Common myeloid progenitor, CD34-positive (primary cell): ENCODE results near the gene CELSR1.

ENCODE experiments used
- CTCF ChIA-PET: fragments of 350-600 bp; sonication (Branson Sonifier 250); formaldehyde crosslinking; loops from one replicate; lab custom pipeline; 2021; ENCODE audit warnings: antibody characterized with exemption; lab: Charles Lee
- POLR2A ChIA-PET: fragments of 350-600 bp; sonication (Branson Sonifier 250); formaldehyde crosslinking; loops from one replicate; lab custom pipeline; 2021; ENCODE audit warnings: antibody characterized with exemption; lab: Charles Lee
- DNase-seq, 3 donors: peaks; one replicate each; pipeline versions ENCODE4 v3.0.0 to v3.0.0-alpha.2; 2013
- H3K27ac ChIP-seq, 2 experiments: 1 replicate in 1 of 2; 2 replicates in 1 of 2; pipeline ENCODE4 v1.7.0; 2013; ENCODE audit warnings: inconsistent platforms in 2 of 2, low read length in 2 of 2, mild to moderate bottlenecking in 2 of 2, low read depth in 1 of 2, moderate library complexity in 1 of 2; ENCODE audit not compliant: severe bottlenecking in 2 of 2, insufficient read depth in 1 of 2, poor library complexity in 1 of 2
- H3K27me3 ChIP-seq, 5 experiments: replicated peaks in 2 of 5; 1 replicate in 3 of 5; 2 replicates in 2 of 5; pipeline versions ENCODE4 v1.6.1 to v1.7.0; 2013; ENCODE audit warnings: low read length in 4 of 5, mild to moderate bottlenecking in 2 of 5, moderate library complexity in 2 of 5, inconsistent platforms in 1 of 5; ENCODE audit not compliant: insufficient read depth in 5 of 5, control insufficient read depth in 4 of 5
- H3K36me3 ChIP-seq, 4 experiments: 1 replicate in 2 of 4; 2 replicates in 2 of 4; pipeline versions ENCODE4 v1.6.1 to v1.7.0; 2013; ENCODE audit warnings: low read length in 3 of 4, control low read depth in 1 of 4, mild to moderate bottlenecking in 1 of 4; ENCODE audit not compliant: control insufficient read depth in 4 of 4, insufficient read depth in 4 of 4
- H3K4me1 ChIP-seq, 4 experiments: 1 replicate in 3 of 4; 2 replicates in 1 of 4; pipeline versions ENCODE4 v1.6.1 to v1.7.1; 2013; ENCODE audit warnings: low read length in 3 of 4, mild to moderate bottlenecking in 3 of 4, control low read depth in 1 of 4, inconsistent platforms in 1 of 4, moderate library complexity in 1 of 4; ENCODE audit not compliant: control insufficient read depth in 4 of 4, insufficient read depth in 4 of 4; ENCODE audit errors: control extremely low read depth in 1 of 4
- H3K4me3 ChIP-seq, 7 experiments: 1 replicate in 4 of 7; 2 replicates in 3 of 7; pipeline versions ENCODE4 v1.5.1 to v1.7.0; 2013; ENCODE audit warnings: mild to moderate bottlenecking in 7 of 7, low read length in 6 of 7, moderate library complexity in 6 of 7, inconsistent platforms in 2 of 7, low read depth in 2 of 7, control low read depth in 1 of 7; ENCODE audit not compliant: insufficient read depth in 4 of 7, control insufficient read depth in 1 of 7; ENCODE audit errors: extremely low read depth in 1 of 7
- H3K9me3 ChIP-seq, 5 experiments: 1 replicate in 4 of 5; 2 replicates in 1 of 5; pipeline versions ENCODE4 v1.6.1 to v1.7.1; 2013; ENCODE audit warnings: low read length in 4 of 5, mild to moderate bottlenecking in 2 of 5, inconsistent platforms in 1 of 5, low read depth in 1 of 5, moderate library complexity in 1 of 5; ENCODE audit not compliant: control insufficient read depth in 4 of 5, insufficient read depth in 2 of 5; ENCODE audit errors: control extremely low read depth in 1 of 5
- WGBS: methylation state at CpG from one replicate; pipeline ENCODE4 v1.1.5; 2013; ENCODE audit not compliant: insufficient coverage; 5-methylcytosine and 5-hydroxymethylcytosine counted together

CELSR1 gene

DNA sequence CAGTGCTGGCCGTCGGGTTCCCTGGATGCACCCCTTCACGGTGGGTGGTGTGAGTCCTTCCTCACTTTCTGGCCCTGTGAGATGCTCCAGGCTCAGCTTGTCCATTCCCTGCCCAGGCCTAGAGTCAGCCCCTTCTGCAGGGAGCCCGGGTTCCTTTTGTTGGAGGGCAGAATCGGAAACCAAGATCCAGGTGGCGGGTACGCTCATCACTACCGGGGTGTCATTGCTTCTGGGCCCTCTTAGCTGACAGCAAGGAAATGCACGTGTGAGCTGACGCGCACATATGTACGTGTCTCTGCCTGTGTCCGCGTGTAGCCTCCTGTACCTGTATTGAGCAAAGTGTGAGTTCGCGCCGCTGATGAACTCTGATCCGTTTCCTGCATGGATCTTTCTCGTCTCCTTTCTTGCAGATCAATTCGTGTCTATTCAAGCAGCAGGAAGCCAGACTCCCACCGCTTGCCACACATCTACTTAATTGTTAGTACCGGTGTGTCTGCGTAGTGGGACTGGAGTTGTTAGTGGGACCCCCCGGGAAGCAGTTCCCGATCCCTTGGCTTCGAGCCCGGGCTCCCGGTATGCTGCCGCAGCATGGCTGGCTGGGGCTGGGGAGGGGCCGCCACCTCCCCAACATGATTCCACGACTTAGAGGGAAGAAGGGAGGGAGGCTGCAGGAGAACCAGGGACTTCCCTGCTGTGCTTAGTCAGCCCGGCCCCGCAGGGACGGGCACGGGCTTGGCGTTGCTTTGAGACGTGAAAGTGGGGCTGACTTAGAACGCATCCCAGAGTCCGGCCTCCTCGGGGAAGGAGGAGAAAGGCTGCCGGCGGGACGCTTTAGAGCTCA lies 46.9 kb upstream of the CELSR1 start:
- ChIA-PET CTCF (interaction anchor here (1.2 to 1.6 kb wide), 2 partner anchors 20 to 26 kb away, joined by 3 read pairs; no protein-coding TSS in a partner anchor), POLR2A (no interaction called here)
- no peak overlapping the region for H3K27ac ChIP-seq

GRCh38 chr22:46583571-46583970 lies 46.2 kb upstream of the CELSR1 start:
- no peaks in the 10 kb centered on the region for H3K27me3 ChIP-seq
- H3K36me3 ChIP-seq: peaks cover 0 to 16% (median 2%) of the 10 kb centered on the region in 4 experiments
- H3K4me3 ChIP-seq: no peak overlapping the region
- DNase-seq: no peak
- CTCF ChIA-PET: no interaction called here
- no peak overlapping the region for H3K27ac ChIP-seq
- H3K9me3 ChIP-seq: no peaks in the 10 kb centered on the region
- peaks cover 0 to 63% (median 54%) of the 10 kb centered on the region in 4 experiments for H3K4me1 ChIP-seq
- POLR2A ChIA-PET: interaction anchor here (0.6 kb wide), 1 partner anchor 8 kb away, joined by 3 read pairs; no protein-coding TSS in a partner anchor
- 95% methylated on average over 11 of the region's 11 CpGs for WGBS

More for the DNA sequence above, 46.9 kb upstream of the CELSR1 start:
- Histone ChIP-seq H3K27me3 (no peaks in the 10 kb centered on the region), H3K36me3 (peaks cover 0 to 16% (median 2%) of the 10 kb centered on the region in 4 experiments), H3K4me1 (peaks cover 0 to 63% (median 48%) of the 10 kb centered on the region in 4 experiments), H3K4me3 (no peak overlapping the region), H3K9me3 (no peaks in the 10 kb centered on the region)
- WGBS: 96% methylated on average over 43 of the region's 43 CpGs
- no peak for DNase-seq

DNA sequence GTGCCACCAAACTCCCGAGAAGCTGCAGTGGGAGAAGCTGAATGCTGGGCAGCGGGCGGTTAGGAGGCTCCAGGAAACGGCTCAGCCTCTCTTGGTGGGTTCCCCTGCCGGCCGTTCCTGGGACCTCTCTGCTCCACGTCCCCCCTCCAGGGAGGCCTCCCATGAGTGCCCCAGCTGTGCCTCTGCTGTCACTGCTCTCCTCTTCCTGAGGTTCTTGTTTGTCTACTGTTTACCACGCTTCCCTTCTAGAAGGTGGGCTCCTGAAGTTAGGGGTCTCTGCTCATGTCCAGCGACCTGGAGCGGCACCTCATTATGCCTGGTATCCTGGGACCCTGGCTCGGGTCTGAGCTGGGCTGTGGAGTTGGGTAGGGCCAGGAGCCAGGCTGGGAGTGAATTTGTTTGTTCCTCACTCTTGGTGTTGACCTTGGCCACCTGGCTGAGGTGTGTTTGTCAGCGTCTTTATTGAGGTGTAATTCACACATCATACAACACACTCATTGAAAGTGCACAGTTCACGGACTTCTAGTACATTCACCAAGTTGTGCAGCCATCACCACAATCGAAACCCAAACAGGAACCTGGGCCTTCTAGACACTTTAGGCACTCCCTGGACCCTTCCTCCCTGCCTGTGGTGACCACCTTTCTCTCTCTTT lies 45.0 kb upstream of the CELSR1 start:
- no peak overlapping the region for H3K27ac ChIP-seq
- H3K4me1 ChIP-seq: peaks cover 2 to 63% (median 55%) of the 10 kb centered on the region in 4 experiments
- H3K9me3 ChIP-seq: no peaks in the 10 kb centered on the region
- H3K4me3 ChIP-seq: peak overlapping the region in 1 of 7 experiments; percentile 19
- no peaks in the 10 kb centered on the region for H3K27me3 ChIP-seq
- peaks cover 0 to 16% (median 2%) of the 10 kb centered on the region in 4 experiments for H3K36me3 ChIP-seq
- no peak for DNase-seq
- CTCF ChIA-PET: interaction anchor here (1.0 to 1.5 kb wide), 3 partner anchors 10 to 18 kb away, joined by 3 to 6 read pairs (median 3); no protein-coding TSS in a partner anchor
- WGBS: 82% methylated on average over 8 of the region's 14 CpGs
- POLR2A ChIA-PET: interaction anchor here (1.0 kb wide), 1 partner anchor 67 kb away, joined by 3 read pairs; no protein-coding TSS in a partner anchor

DNA sequence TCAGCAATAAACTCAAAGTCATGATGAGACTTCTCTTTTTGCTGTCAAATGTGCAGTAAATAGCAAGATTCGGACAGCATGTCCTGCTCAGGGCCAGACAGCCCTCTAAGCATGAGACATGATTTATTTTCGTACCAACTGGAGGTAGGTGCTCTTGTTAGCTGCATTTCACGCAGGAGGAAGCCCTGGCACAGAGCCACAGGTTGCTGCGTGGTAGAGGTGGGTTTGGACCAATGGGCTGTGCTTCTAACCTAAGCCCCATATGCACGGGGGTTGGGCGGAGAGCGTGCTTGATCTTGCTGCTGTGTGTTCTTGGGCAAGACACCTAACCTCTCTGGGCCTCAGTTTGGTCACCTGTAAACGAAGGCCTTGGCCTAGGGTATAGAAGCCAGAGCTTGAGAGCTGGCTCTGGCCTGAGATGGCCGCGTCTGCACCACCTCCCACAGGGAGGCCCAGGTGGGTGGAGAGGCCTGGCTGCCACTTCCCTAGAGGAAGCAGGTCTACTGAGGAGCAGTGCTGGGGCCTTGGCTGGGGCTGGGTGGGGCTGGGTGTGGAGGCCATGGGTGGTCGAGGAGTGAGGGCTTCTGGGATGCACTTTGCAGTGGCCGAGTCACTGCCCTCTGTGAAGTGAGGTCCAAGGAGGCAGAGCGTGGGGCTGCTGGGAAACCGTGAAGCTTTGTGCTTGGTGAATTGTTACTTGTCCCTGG lies 44.3 kb upstream of the CELSR1 start:
- ChIA-PET POLR2A (interaction anchor here (1.0 kb wide), 1 partner anchor 68 kb away, joined by 3 read pairs; no protein-coding TSS in a partner anchor), CTCF (interaction anchor here (1.0 to 1.8 kb wide), 4 partner anchors 9 to 18 kb away, joined by 3 to 6 read pairs (median 4); no protein-coding TSS in a partner anchor)

GRCh38 chr22:46580940-46581537 lies 43.6 kb upstream of the CELSR1 start:
- Histone ChIP-seq H3K4me3 (no peak overlapping the region), H3K4me1 (peaks cover 2 to 58% (median 51%) of the 10 kb centered on the region in 4 experiments), H3K27ac (no peak overlapping the region), H3K36me3 (peaks cover 0 to 9% (median 2%) of the 10 kb centered on the region in 4 experiments), H3K9me3 (no peaks in the 10 kb centered on the region), H3K27me3 (no peaks in the 10 kb centered on the region)
- ChIA-PET POLR2A (no interaction called here), CTCF (interaction anchor here (1.0 to 1.8 kb wide), 2 partner anchors 9 to 16 kb away, joined by 3 to 6 read pairs; no protein-coding TSS in a partner anchor)
- DNase-seq: no peak
- 63% methylated on average over 4 of the region's 13 CpGs for WGBS

More for the DNA sequence above, 44.3 kb upstream of the CELSR1 start:
- Histone ChIP-seq H3K27ac (no peak overlapping the region), H3K27me3 (no peaks in the 10 kb centered on the region), H3K4me1 (peaks cover 2 to 56% (median 48%) of the 10 kb centered on the region in 4 experiments), H3K9me3 (no peaks in the 10 kb centered on the region), H3K36me3 (peaks cover 0 to 11% (median 2%) of the 10 kb centered on the region in 4 experiments), H3K4me3 (peak overlapping the region in 1 of 7 experiments; percentile 19)
- peak in 2 of 3 donors; percentile 71 to 80 for DNase-seq
- 48% methylated on average over 8 of the region's 14 CpGs for WGBS

DNA sequence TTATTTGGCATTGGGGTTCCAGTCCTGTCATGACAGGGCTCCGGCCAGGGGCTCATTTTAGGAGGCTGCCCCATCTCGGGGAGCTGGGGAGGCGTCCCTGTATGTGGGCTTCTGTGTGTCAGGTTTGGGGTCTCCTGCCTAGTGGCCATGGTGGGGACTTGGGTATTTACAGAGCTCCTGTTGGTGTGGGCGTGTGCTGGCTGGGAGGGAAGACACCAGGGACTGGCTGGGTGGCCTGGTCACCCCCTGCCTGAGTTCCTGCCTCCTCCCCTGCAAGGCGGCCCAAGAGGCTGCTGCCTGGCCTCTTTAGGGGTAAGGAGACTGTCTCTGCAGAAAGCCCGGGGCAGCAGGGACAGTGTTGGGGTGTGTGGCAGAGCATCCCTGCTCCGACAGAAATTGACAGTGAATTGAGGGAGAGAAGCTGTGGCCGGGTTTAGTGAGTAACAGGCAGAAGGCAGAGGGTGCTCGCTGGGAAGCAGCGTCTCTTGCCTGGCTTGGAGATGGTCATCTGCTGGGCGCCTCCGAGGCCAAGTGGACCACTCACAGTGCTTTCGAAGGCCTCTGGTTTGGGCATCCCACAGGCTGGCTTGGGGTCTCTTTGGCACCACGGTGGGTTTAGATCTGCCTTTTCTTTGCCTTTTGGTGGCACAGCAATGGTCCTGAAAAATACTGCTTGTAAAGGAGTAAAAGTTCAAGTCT lies 42.5 kb upstream of the CELSR1 start:
- WGBS: 95% methylated on average over 11 of the region's 14 CpGs
- Histone ChIP-seq H3K27ac (no peak overlapping the region), H3K4me1 (peaks cover 2 to 69% (median 56%) of the 10 kb centered on the region in 4 experiments), H3K27me3 (no peaks in the 10 kb centered on the region), H3K9me3 (no peaks in the 10 kb centered on the region), H3K36me3 (peaks cover 0 to 9% (median 2%) of the 10 kb centered on the region in 4 experiments), H3K4me3 (peak overlapping the region in 1 of 7 experiments; percentile 29)
- no peak for DNase-seq
- ChIA-PET CTCF (interaction anchor here (1.3 to 1.9 kb wide), 3 partner anchors 10 to 17 kb away, joined by 3 to 6 read pairs (median 6); no protein-coding TSS in a partner anchor), POLR2A (no interaction called here)
